ENCODE measurements around the gene RNF112. TPM values are rescaled to one million over a fixed set of nuclear protein-coding genes. Genes with fewer than 3 reads are reported as not detected.

Gene RNF112
- total and polyA plus RNA-seq, 2 experiments from 2014 or later: 0.83 to 9.1 TPM

- Histone ChIP-seq H3K4me1 (ENCODE audit: insufficient read depth) (peaks cover 36% of the 10 kb centered on the region), H3K27me3 (replicated peaks; ENCODE audit: insufficient read depth) (no peaks in the 10 kb centered on the region), H3K79me2 (ENCODE audit: insufficient read depth) (no peaks in the 10 kb centered on the region), H3K9me2 (ENCODE audit: insufficient read depth) (no peaks in the 10 kb centered on the region), H4K20me1 (ENCODE audit: insufficient read depth) (no peaks in the 10 kb centered on the region), H3K4me3 (no peak overlapping the region), H3K9me3 (ENCODE audit: low read depth) (no peaks in the 10 kb centered on the region), H3K36me3 (ENCODE audit: low read depth) (no peaks in the 10 kb centered on the region), H3F3A (ENCODE audit: insufficient read depth) (peaks cover 41% of the 10 kb centered on the region), H3K9ac (no peak overlapping the region), H3K4me2 (ENCODE audit: unreplicated experiment) (no peak overlapping the region), H3K27ac (no peak overlapping the region), H2AFZ (no peak overlapping the region)
- TF ChIP-seq EZH2phosphoT487 (IDR thresholded peaks at IDR 0.05; ENCODE audit: insufficient read depth, low read depth) (no peak), EZH2 (IDR thresholded peaks at IDR 0.05; ENCODE audit: insufficient read depth, poor library complexity, severe bottlenecking) (no peak)
- WGBS, 2 experiments (ENCODE audit: low coverage in 1 of 2, low lambda C conversion rate in 2 of 2, missing lambda C conversion rate in 2 of 2): 89 to 91% methylated on average over 27 to 28 of the region's 28 CpGs
- in situ Hi-C loops (cut with MboI): no loop called here
- no peak for DNase-seq
Measured at GRCh38 chr17:19414396-19415280, 3.6 kb downstream of the RNF112 start.

GRCh38 chr17:19415311-19415710 is 4.3 kb downstream of the RNF112 start:
- DNase-seq: no peak
- H3K4me1 ChIP-seq (ENCODE audit: insufficient read depth): peaks cover 29% of the 10 kb centered on the region
- no peak overlapping the region for H3K4me3 ChIP-seq
- no peaks in the 10 kb centered on the region for H4K20me1 ChIP-seq (ENCODE audit: insufficient read depth)
- H3K36me3 ChIP-seq (ENCODE audit: low read depth): no peaks in the 10 kb centered on the region
- H3K9me2 ChIP-seq (ENCODE audit: insufficient read depth): no peaks in the 10 kb centered on the region
- TF ChIP-seq EZH2phosphoT487 (IDR thresholded peaks at IDR 0.05; ENCODE audit: insufficient read depth, low read depth): no peak
- TF ChIP-seq EZH2 (IDR thresholded peaks at IDR 0.05; ENCODE audit: insufficient read depth, poor library complexity, severe bottlenecking): no peak
- H3K27ac ChIP-seq: no peak overlapping the region
- peaks cover 35% of the 10 kb centered on the region for H3F3A ChIP-seq (ENCODE audit: insufficient read depth)
- no peaks in the 10 kb centered on the region for H3K9me3 ChIP-seq (ENCODE audit: low read depth)
- 77 to 78% methylated on average over 10 to 13 of the region's 13 CpGs for WGBS, 2 experiments (ENCODE audit: low coverage in 1 of 2, low lambda C conversion rate in 2 of 2, missing lambda C conversion rate in 2 of 2)
- no peaks in the 10 kb centered on the region for H3K27me3 ChIP-seq (replicated peaks; ENCODE audit: insufficient read depth)
- in situ Hi-C loops (cut with MboI): no loop called here
- H2AFZ ChIP-seq: no peak overlapping the region
- H3K79me2 ChIP-seq (ENCODE audit: insufficient read depth): no peaks in the 10 kb centered on the region
- no peak overlapping the region for H3K9ac ChIP-seq
- H3K4me2 ChIP-seq (ENCODE audit: unreplicated experiment): no peak overlapping the region

GRCh38 chr17:19415806-19416775 is 5.1 kb downstream of the RNF112 start:
- no peaks in the 10 kb centered on the region for H3K9me2 ChIP-seq (ENCODE audit: insufficient read depth)
- no peaks in the 10 kb centered on the region for H3K9me3 ChIP-seq (ENCODE audit: low read depth)
- H3K79me2 ChIP-seq (ENCODE audit: insufficient read depth): no peaks in the 10 kb centered on the region
- H2AFZ ChIP-seq: no peak overlapping the region
- H3K27me3 ChIP-seq (replicated peaks; ENCODE audit: insufficient read depth): no peaks in the 10 kb centered on the region
- H3K27ac ChIP-seq: no peak overlapping the region
- peaks cover 21% of the 10 kb centered on the region for H3K4me1 ChIP-seq (ENCODE audit: insufficient read depth)
- H3K4me3 ChIP-seq: no peak overlapping the region
- no peak for DNase-seq
- peaks cover 30% of the 10 kb centered on the region for H3F3A ChIP-seq (ENCODE audit: insufficient read depth)
- H3K9ac ChIP-seq: no peak overlapping the region
- no peak for TF ChIP-seq EZH2phosphoT487 (IDR thresholded peaks at IDR 0.05; ENCODE audit: insufficient read depth, low read depth)
- no peak for TF ChIP-seq EZH2 (IDR thresholded peaks at IDR 0.05; ENCODE audit: insufficient read depth, poor library complexity, severe bottlenecking)
- in situ Hi-C loops (cut with MboI): no loop called here
- 93 to 95% methylated on average over 17 to 18 of the region's 18 CpGs for WGBS, 2 experiments (ENCODE audit: low coverage in 1 of 2, low lambda C conversion rate in 2 of 2, missing lambda C conversion rate in 2 of 2)
- H3K4me2 ChIP-seq (ENCODE audit: unreplicated experiment): no peak overlapping the region
- no peaks in the 10 kb centered on the region for H3K36me3 ChIP-seq (ENCODE audit: low read depth)
- no peaks in the 10 kb centered on the region for H4K20me1 ChIP-seq (ENCODE audit: insufficient read depth)

- 7 to 9% methylated on average over 3 of the region's 3 CpGs for WGBS, 2 experiments (ENCODE audit: low coverage in 1 of 2, low lambda C conversion rate in 2 of 2, missing lambda C conversion rate in 2 of 2)
- H3F3A ChIP-seq (ENCODE audit: insufficient read depth): peaks cover 30% of the 10 kb centered on the region
Measured at GRCh38 chr17:19417611-19418010, 6.6 kb downstream of the RNF112 start.

More at GRCh38 chr17:19417611-19418010, 6.6 kb downstream of the RNF112 start:
- Histone ChIP-seq H3K4me3 (no peak overlapping the region), H3K4me2 (ENCODE audit: unreplicated experiment) (peak overlapping the region; percentile 35), H2AFZ (no peak overlapping the region), H3K36me3 (ENCODE audit: low read depth) (no peaks in the 10 kb centered on the region), H3K9me3 (ENCODE audit: low read depth) (no peaks in the 10 kb centered on the region), H3K79me2 (ENCODE audit: insufficient read depth) (no peaks in the 10 kb centered on the region), H3K9me2 (ENCODE audit: insufficient read depth) (no peaks in the 10 kb centered on the region), H3K27me3 (replicated peaks; ENCODE audit: insufficient read depth) (no peaks in the 10 kb centered on the region), H4K20me1 (ENCODE audit: insufficient read depth) (no peaks in the 10 kb centered on the region), H3K4me1 (ENCODE audit: insufficient read depth) (peaks cover 19% of the 10 kb centered on the region), H3K27ac (peak overlapping the region; percentile 73), H3K9ac (peak overlapping the region; percentile 41; the same call in 1 of the 2 replicates)
- in situ Hi-C loops (cut with MboI): no loop called here
- no peak for TF ChIP-seq EZH2 (IDR thresholded peaks at IDR 0.05; ENCODE audit: insufficient read depth, poor library complexity, severe bottlenecking)
- TF ChIP-seq EZH2phosphoT487 (IDR thresholded peaks at IDR 0.05; ENCODE audit: insufficient read depth, low read depth): no peak
- DNase-seq: no peak

All from GM23248 (cell line).